ENCODE results near the gene CLUH. TPM values are rescaled to one million over a fixed set of nuclear protein-coding genes. Genes with fewer than 3 reads are reported as not detected.
"Not testable (repeated sequence)": the region's sequence is repeated elsewhere in the genome, so short reads cannot be mapped to it uniquely, and the experiment has no call there.

CLUH gene
- polyA plus RNA-seq, 1 experiment = 7.1 TPM

- Histone ChIP-seq H3K4me3 (ENCODE audit: low read depth, low read length) (no peak overlapping the region), H3K27ac (ENCODE audit: low read depth, low read length) (no peak overlapping the region), H3K27me3 (ENCODE audit: control insufficient read depth, insufficient read depth, low read length) (no peaks in the 10 kb centered on the region), H3K9me3 (ENCODE audit: control insufficient read depth, insufficient read depth, low read length) (no peaks in the 10 kb centered on the region; the same call in 1 of the 2 replicates)
- ChIA-PET POLR2A (no interaction called here), CTCF (interaction anchor here (0.6 kb wide), 1 partner anchor 10 kb away, joined by 5 read pairs; no protein-coding TSS in a partner anchor)
- no peak for DNase-seq (ENCODE audit: low read depth, low spot score)
- TF ChIP-seq CTCF (IDR thresholded peaks at IDR 0.05; ENCODE audit: low read depth, low read length) = no peak
Observed at GRCh38 chr17:2672026-2672425, 39.5 kb downstream of the CLUH start.

GRCh38 chr17:2660410-2660809 is 51.2 kb downstream of the CLUH start:
- H3K9me3 ChIP-seq (ENCODE audit: control insufficient read depth, insufficient read depth, low read length); CTCF ChIA-PET; POLR2A ChIA-PET; H3K27ac ChIP-seq (ENCODE audit: low read depth, low read length); H3K27me3 ChIP-seq (ENCODE audit: control insufficient read depth, insufficient read depth, low read length); DNase-seq (ENCODE audit: low read depth, low spot score); H3K4me3 ChIP-seq (ENCODE audit: low read depth, low read length): not testable (repeated sequence)

DNA sequence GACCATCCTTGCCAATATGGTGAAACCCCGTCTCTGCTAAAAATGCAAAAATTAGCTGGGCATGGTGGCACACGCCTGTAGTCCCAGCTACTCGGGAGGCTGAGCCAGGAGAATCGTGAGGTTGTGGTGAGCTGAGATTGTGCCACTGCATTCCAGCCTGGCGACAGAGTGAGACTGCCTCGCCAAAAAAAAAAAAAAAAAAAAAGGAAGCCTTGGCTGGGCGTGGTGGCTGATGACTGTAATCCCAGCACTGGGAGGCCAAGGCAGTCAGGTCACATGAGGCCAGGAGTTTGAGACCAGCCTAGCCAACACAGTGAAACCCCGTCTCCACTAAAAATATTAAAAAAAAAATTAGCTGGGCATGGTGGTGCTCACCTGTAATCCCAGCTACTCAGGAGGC is 52.2 kb downstream of the CLUH start:
- DNase-seq (ENCODE audit: low read depth, low spot score); H3K27ac ChIP-seq (ENCODE audit: low read depth, low read length); H3K4me3 ChIP-seq (ENCODE audit: low read depth, low read length); H3K9me3 ChIP-seq (ENCODE audit: control insufficient read depth, insufficient read depth, low read length); CTCF ChIA-PET; H3K27me3 ChIP-seq (ENCODE audit: control insufficient read depth, insufficient read depth, low read length): not testable (repeated sequence)
- POLR2A ChIA-PET = interaction anchor here (0.7 to 0.9 kb wide), 2 partner anchors 66 to 210 kb away, joined by 7 to 11 read pairs; partner anchors contain the start of gene PAFAH1B1

DNA sequence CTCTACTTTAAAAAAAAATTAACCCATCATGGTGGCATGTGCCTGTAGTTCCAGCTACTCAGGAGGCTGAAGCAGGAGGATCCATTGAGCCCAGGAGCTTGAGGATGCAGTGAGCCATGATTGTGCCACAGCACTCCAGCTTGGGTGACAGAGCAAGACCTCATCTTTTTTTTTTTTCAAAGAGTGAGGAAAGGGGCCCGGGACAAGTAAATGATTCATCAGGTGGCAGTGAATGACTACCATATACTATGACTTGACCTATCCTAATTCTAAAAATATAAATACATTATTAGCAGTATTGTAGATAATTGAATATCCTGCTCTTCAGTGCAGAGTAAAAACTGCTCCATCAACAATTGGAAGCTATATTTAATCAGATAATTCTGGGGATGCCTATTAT is 55.3 kb downstream of the CLUH start:
- no peak for DNase-seq (ENCODE audit: low read depth, low spot score)
- POLR2A ChIA-PET = interaction anchor here (0.7 kb wide), 1 partner anchor 48 kb away, joined by 4 read pairs; no protein-coding TSS in a partner anchor

GRCh38 chr17:2655546-2655945 is 56.0 kb downstream of the CLUH start:
- H3K27me3 ChIP-seq (ENCODE audit: control insufficient read depth, insufficient read depth, low read length) = no peaks in the 10 kb centered on the region
- TF ChIP-seq CTCF (IDR thresholded peaks at IDR 0.05; ENCODE audit: low read depth, low read length) = no peak
- POLR2A ChIA-PET = interaction anchor here (0.7 kb wide), 1 partner anchor 47 kb away, joined by 4 read pairs; no protein-coding TSS in a partner anchor
- no peak overlapping the region for H3K27ac ChIP-seq (ENCODE audit: low read depth, low read length)
- no peak overlapping the region for H3K4me3 ChIP-seq (ENCODE audit: low read depth, low read length)
- CTCF ChIA-PET = interaction anchor here (0.6 kb wide), 1 partner anchor 11 kb away, joined by 3 read pairs; no protein-coding TSS in a partner anchor
- peaks cover 4% of the 10 kb centered on the region for H3K9me3 ChIP-seq (ENCODE audit: control insufficient read depth, insufficient read depth, low read length)
- DNase-seq (ENCODE audit: low read depth, low spot score) = no peak

More for the DNA sequence above, 55.3 kb downstream of the CLUH start:
- Histone ChIP-seq H3K27me3 (ENCODE audit: control insufficient read depth, insufficient read depth, low read length) (no peaks in the 10 kb centered on the region), H3K27ac (ENCODE audit: low read depth, low read length) (no peak overlapping the region), H3K9me3 (ENCODE audit: control insufficient read depth, insufficient read depth, low read length) (peaks cover 4% of the 10 kb centered on the region), H3K4me3 (ENCODE audit: low read depth, low read length) (no peak overlapping the region)
- CTCF ChIA-PET = interaction anchor here (0.6 to 1.1 kb wide), 2 partner anchors 11 to 17 kb away, joined by 3 read pairs; no protein-coding TSS in a partner anchor
- TF ChIP-seq CTCF (IDR thresholded peaks at IDR 0.05; ENCODE audit: low read depth, low read length) = no peak

DNA sequence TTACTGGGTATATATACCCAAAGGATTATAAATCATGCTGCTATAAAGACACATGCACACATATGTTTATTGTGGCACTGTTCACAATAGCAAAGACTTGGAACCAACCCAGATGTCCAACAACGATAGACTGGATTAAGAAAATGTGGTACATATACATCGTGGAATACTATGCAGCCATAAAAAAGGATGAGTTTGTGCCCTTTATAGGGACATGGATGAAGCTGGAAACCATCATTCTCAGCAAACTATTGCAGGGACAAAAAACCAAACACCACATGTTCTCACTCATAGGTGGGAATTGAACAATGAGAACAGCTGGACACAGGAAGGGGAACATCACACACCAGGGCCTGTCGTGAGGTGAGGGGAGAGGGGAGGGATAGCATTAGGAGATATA is 58.7 kb downstream of the CLUH start:
- POLR2A ChIA-PET; H3K27ac ChIP-seq (ENCODE audit: low read depth, low read length); H3K27me3 ChIP-seq (ENCODE audit: control insufficient read depth, insufficient read depth, low read length); CTCF ChIA-PET; H3K9me3 ChIP-seq (ENCODE audit: control insufficient read depth, insufficient read depth, low read length); H3K4me3 ChIP-seq (ENCODE audit: low read depth, low read length); DNase-seq (ENCODE audit: low read depth, low spot score): not testable (repeated sequence)
